CD4-positive, CD25-positive, alpha-beta regulatory T cell (primary cell): ENCODE results near the gene LDLRAD3. TPM values are rescaled to one million over a fixed set of nuclear protein-coding genes. Genes with fewer than 3 reads are reported as not detected.

Experiments
- ATAC-seq, 2 donors: fragments of 150-1000 bp; cut with Tn5 transposase; one replicate each; pipeline ENCODE4 v1.10.0; 2021; ENCODE audit warnings: low read depth in 2 of 2, moderate number of reproducible peaks in 2 of 2, moderate library complexity in 1 of 2
- DNase-seq, 3 donors: peaks; one replicate each; pipeline versions ENCODE4 v3.0.0 to v3.0.0-alpha.2; 2012 to 2022; ENCODE audit warnings: mixed read lengths in 1 of 3
- H3K27ac ChIP-seq: one replicate; pipeline ENCODE4 v1.7.0; 2013; ENCODE audit warnings: mild to moderate bottlenecking, low read length; ENCODE audit not compliant: insufficient read depth, poor library complexity, severe bottlenecking
- H3K27me3 ChIP-seq: one replicate; pipeline ENCODE4 v1.7.0; 2013; ENCODE audit warnings: low read length; ENCODE audit not compliant: control insufficient read depth, insufficient read depth
- H3K36me3 ChIP-seq: one replicate; pipeline ENCODE4 v1.7.0; 2013; ENCODE audit warnings: mild to moderate bottlenecking, low read length, moderate library complexity; ENCODE audit not compliant: control insufficient read depth, insufficient read depth
- H3K4me1 ChIP-seq: 2 replicates; pipeline ENCODE4 v1.7.0; 2013; ENCODE audit warnings: mild to moderate bottlenecking, low read length; ENCODE audit not compliant: insufficient read depth, control insufficient read depth, poor library complexity, severe bottlenecking
- H3K4me3 ChIP-seq: one replicate; pipeline ENCODE4 v1.7.0; 2013; ENCODE audit warnings: low read depth, mild to moderate bottlenecking, low read length, moderate library complexity
- H3K9me3 ChIP-seq, 2 experiments: 1 replicate in 1 of 2; 2 replicates in 1 of 2; pipeline ENCODE4 v1.7.0; 2013; ENCODE audit warnings: low read length in 2 of 2, mild to moderate bottlenecking in 1 of 2, moderate library complexity in 1 of 2; ENCODE audit not compliant: control insufficient read depth in 2 of 2
- H3K27ac Mint-ChIP-seq, 3 donors: one replicate each; pipeline ENCODE4 v1.8.0; 2020 to 2022; ENCODE audit warnings: mild to moderate bottlenecking in 3 of 3, mixed read lengths in 3 of 3, moderate library complexity in 2 of 3
- H3K27me3 Mint-ChIP-seq: one replicate; pipeline ENCODE4 v1.8.0; 2022; ENCODE audit warnings: mild to moderate bottlenecking, mixed read lengths
- H3K36me3 Mint-ChIP-seq: one replicate; pipeline ENCODE4 v1.8.0; 2020; ENCODE audit warnings: mixed read lengths
- H3K4me1 Mint-ChIP-seq, 4 donors: one replicate each; pipeline ENCODE4 v1.8.0; 2020 to 2022; ENCODE audit warnings: mixed read lengths in 4 of 4, mild to moderate bottlenecking in 1 of 4
- H3K4me3 Mint-ChIP-seq, 4 donors: one replicate each; pipeline ENCODE4 v1.8.0; 2020 to 2022; ENCODE audit warnings: mild to moderate bottlenecking in 4 of 4, mixed read lengths in 4 of 4, moderate library complexity in 3 of 4
- H3K9me3 Mint-ChIP-seq, 7 donors: one replicate each; pipeline ENCODE4 v1.8.0; 2020 to 2022; ENCODE audit warnings: mixed read lengths in 7 of 7, mild to moderate bottlenecking in 3 of 7, moderate library complexity in 2 of 7
- polyA plus RNA-seq, 4 donors: library from polyadenylated mRNA; unstranded; fragments of 300-500 nt; fragmentation: Illumina TruSeq; gene quantifications; one replicate each; pipeline ENCODE4 v1.2.3, GENCODE V29; 2021
- total RNA-seq: library from RNA; stranded (reverse); gene quantifications from one replicate; pipeline ENCODE4 v1.2.3, GENCODE V29; 2022

The LDLRAD3 gene
- total and polyA plus RNA-seq, 5 donors from 2014 or later: 0.06 TPM; not detected in 4

DNA sequence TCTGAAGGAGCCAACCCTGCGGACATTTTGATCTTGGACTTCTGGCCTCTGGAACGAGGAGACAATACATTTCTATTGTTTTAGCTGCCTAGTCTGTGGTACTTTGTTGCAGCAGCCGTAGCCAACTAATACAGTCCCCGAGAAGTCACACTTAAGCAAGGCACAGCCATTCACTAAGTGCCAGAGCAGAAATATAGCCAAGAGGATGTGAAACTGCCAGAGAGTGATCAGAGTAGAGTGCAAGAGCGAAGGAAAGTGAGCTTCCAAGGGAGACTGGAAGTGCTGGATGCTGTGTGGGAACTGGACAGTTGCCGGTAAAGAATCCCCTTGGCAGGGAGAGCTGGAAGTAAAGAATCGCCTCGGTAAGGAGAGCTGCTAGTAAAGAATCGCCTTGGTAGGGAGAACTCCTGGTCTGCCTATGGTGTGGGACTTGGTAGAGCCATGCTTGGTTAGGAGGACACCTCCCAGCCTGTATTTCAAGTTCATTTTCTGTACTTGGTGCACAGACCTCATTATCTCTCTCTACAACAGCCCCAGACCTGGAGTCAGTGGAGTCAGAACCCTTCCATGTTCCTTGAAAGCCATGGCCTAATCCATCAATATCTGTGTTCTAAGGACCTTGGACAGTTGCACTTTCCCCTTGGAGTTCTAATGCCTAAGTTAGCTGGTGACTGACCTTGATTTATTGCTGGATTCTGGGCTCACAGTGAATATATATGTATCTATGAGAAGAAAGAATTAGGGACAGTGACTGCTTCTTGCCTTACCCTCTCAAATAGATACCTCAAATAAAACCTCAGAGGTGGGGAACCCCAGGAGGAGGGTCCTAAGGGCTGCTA, 162.1 kb downstream of the LDLRAD3 start:
- no peaks in the 10 kb centered on the region for H3K4me1 ChIP-seq
- no peaks in the 10 kb centered on the region for H3K36me3 ChIP-seq
- Mint-ChIP-seq H3K27me3 (peaks cover 9% of the 10 kb centered on the region), H3K27ac (no peak overlapping the region), H3K36me3 (no peaks in the 10 kb centered on the region), H3K9me3 (peaks cover 0 to 3% (median 0%) of the 10 kb centered on the region in 7 donors), H3K4me1 (no peaks in the 10 kb centered on the region), H3K4me3 (no peak overlapping the region)
- no peak overlapping the region for H3K27ac ChIP-seq
- no peak overlapping the region for H3K4me3 ChIP-seq
- DNase-seq (no peak), ATAC-seq (no peak)
- H3K27me3 ChIP-seq: no peaks in the 10 kb centered on the region
- no peaks in the 10 kb centered on the region for H3K9me3 ChIP-seq

DNA sequence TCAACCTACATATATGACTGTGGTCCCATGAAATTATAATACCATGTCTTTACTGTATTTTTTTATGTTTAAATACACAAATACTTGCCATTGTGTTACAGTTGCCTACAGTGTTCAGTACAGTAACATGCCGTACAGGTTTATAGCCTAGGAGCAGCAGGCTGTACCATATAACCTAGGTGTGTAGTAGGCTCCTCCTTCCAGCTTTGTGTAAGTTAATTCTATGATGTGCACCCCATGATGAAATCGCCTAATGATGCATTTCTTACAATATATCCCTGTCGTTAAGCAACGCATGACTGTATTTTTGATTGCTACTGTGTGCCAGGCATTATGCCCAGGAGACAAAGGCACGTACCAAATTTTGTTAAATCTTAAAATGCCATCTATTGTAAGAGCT, 163.7 kb downstream of the LDLRAD3 start:
- H3K4me3 Mint-ChIP-seq: no peak overlapping the region
- no peaks in the 10 kb centered on the region for H3K4me1 Mint-ChIP-seq
- Histone ChIP-seq H3K36me3 (no peaks in the 10 kb centered on the region), H3K4me3 (no peak overlapping the region), H3K27me3 (no peaks in the 10 kb centered on the region), H3K9me3 (no peaks in the 10 kb centered on the region), H3K27ac (no peak overlapping the region), H3K4me1 (no peaks in the 10 kb centered on the region)
- no peak for DNase-seq
- H3K27me3 Mint-ChIP-seq: peaks cover 9% of the 10 kb centered on the region
- H3K27ac Mint-ChIP-seq: no peak overlapping the region
- no peaks in the 10 kb centered on the region for H3K36me3 Mint-ChIP-seq
- ATAC-seq: no peak
- peaks cover 0 to 5% (median 0%) of the 10 kb centered on the region in 7 donors for H3K9me3 Mint-ChIP-seq

DNA sequence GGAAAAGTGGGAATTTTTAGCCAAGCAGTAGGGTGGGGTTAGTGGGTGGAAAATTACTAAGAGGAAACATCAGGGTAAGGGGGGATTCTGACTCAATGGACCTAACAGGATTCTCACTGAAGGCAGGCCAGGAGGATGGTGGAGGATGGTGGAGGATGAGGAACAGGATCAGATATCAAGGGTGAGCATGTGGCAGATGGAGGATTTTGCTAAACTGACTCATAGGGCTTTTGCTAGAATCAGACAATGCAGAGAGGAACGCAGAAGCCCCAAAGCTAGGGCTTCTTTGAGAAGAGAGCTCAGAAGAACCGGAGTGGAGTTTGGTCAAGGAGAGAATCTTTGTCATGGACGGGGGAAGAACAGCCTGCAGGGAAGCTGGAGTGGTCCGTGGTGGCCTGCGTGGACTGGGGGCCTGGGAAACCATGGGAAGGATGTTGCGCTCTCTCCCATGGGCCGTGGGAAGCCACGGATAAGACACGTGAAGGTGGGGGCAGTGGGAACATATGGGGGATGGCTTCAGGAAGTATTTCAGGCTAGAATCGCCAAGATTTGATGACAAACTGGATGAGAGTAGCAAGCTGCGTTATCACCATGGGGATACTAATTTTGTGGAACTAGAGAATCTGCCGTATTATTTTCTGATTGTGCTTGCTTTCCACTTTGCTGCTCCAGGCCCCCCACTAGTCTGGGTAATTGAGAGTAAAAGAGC, 165.2 kb downstream of the LDLRAD3 start:
- no peaks in the 10 kb centered on the region for H3K4me1 Mint-ChIP-seq
- ATAC-seq (no peak), DNase-seq (no peak)
- H3K9me3 ChIP-seq: no peaks in the 10 kb centered on the region
- no peaks in the 10 kb centered on the region for H3K36me3 ChIP-seq
- no peak overlapping the region for H3K4me3 ChIP-seq
- H3K36me3 Mint-ChIP-seq: no peaks in the 10 kb centered on the region
- H3K27me3 Mint-ChIP-seq: peaks cover 9% of the 10 kb centered on the region
- no peak overlapping the region for H3K27ac Mint-ChIP-seq
- peaks cover 0 to 9% (median 2%) of the 10 kb centered on the region in 7 donors for H3K9me3 Mint-ChIP-seq
- H3K27me3 ChIP-seq: no peaks in the 10 kb centered on the region
- H3K4me1 ChIP-seq: no peaks in the 10 kb centered on the region
- H3K27ac ChIP-seq: no peak overlapping the region
- H3K4me3 Mint-ChIP-seq: no peak overlapping the region

DNA sequence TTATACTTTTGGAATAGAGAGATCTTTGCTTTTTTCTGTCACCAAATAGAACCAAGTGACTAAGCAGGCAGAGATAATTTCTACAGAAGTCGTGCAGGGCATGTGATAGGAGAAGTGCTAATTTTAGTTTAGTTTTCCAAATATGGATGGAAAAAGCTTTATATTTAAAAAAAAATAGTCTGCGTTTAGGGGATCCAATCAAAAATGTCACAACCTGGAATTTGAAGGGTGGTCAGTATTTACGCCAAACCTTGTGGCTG, 165.7 kb downstream of the LDLRAD3 start:
- no peak overlapping the region for H3K27ac ChIP-seq
- H3K4me3 ChIP-seq: no peak overlapping the region
- ATAC-seq (no peak), DNase-seq (no peak)
- H3K27me3 Mint-ChIP-seq: peaks cover 9% of the 10 kb centered on the region
- no peaks in the 10 kb centered on the region for H3K36me3 Mint-ChIP-seq
- no peaks in the 10 kb centered on the region for H3K4me1 ChIP-seq
- peaks cover 0 to 10% (median 2%) of the 10 kb centered on the region in 7 donors for H3K9me3 Mint-ChIP-seq
- H3K27me3 ChIP-seq: no peaks in the 10 kb centered on the region
- H3K27ac Mint-ChIP-seq: no peak overlapping the region
- H3K4me3 Mint-ChIP-seq: no peak overlapping the region
- no peaks in the 10 kb centered on the region for H3K9me3 ChIP-seq
- no peaks in the 10 kb centered on the region for H3K36me3 ChIP-seq
- no peaks in the 10 kb centered on the region for H3K4me1 Mint-ChIP-seq

DNA sequence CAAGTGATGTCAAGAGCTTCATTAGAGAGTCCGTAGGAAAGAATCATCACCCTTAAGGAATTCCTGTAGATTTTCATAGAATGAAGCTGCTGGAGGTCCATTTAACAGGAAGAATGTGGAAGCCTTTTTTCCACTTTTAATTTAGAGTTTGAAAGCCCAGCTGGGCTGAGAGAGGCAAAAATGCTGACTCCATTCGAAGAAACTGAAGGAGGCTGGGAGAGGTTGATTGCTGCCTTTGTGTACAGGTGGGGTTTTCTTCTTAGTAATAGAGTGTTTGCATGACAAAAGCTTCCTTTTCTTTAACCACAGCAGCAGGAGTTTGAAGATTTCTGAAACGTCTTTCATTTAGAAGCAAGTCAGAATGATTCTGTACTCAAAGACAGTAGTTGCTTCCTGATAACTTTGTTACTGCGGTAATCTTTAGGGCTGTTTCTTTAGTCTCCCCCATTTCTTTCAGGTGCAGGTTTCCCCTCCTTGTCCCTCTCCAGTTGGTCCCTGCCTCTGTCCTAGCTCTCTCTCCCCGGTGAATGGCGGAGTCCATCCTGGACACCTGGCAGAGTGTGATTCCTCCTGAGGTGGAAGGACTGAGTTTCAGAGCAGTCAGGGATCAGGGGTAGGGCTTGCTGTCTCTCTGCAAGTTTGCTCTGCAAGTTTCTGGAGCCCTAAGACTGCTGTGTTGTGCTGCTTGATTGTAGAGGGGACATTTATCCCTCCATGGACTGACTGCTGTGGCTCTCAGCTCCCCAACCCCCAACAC, 166.2 kb downstream of the LDLRAD3 start:
- DNase-seq: no peak
- ATAC-seq: no peak
- Histone ChIP-seq H3K36me3 (no peaks in the 10 kb centered on the region), H3K4me3 (no peak overlapping the region), H3K27me3 (no peaks in the 10 kb centered on the region), H3K27ac (no peak overlapping the region), H3K4me1 (no peaks in the 10 kb centered on the region), H3K9me3 (no peaks in the 10 kb centered on the region)
- peaks cover 0 to 10% (median 2%) of the 10 kb centered on the region in 7 donors for H3K9me3 Mint-ChIP-seq
- H3K36me3 Mint-ChIP-seq: no peaks in the 10 kb centered on the region
- H3K4me1 Mint-ChIP-seq: no peaks in the 10 kb centered on the region
- H3K27ac Mint-ChIP-seq: no peak overlapping the region
- H3K27me3 Mint-ChIP-seq: peaks cover 9% of the 10 kb centered on the region
- H3K4me3 Mint-ChIP-seq: no peak overlapping the region

- Histone ChIP-seq H3K36me3 (no peaks in the 10 kb centered on the region), H3K27ac (no peak overlapping the region), H3K4me3 (no peak overlapping the region), H3K9me3 (no peaks in the 10 kb centered on the region), H3K27me3 (no peaks in the 10 kb centered on the region), H3K4me1 (no peaks in the 10 kb centered on the region)
- Mint-ChIP-seq H3K36me3 (no peaks in the 10 kb centered on the region), H3K9me3 (peaks cover 0 to 10% (median 1%) of the 10 kb centered on the region in 7 donors), H3K27me3 (peaks cover 9% of the 10 kb centered on the region), H3K4me3 (no peak overlapping the region), H3K4me1 (no peaks in the 10 kb centered on the region), H3K27ac (no peak overlapping the region)
- DNase-seq (no peak), ATAC-seq (no peak)
Measured at GRCh38 chr11:36110668-36111410, 167.0 kb downstream of the LDLRAD3 start.

- no peaks in the 10 kb centered on the region for H3K9me3 ChIP-seq
- H3K4me1 ChIP-seq: no peaks in the 10 kb centered on the region
- H3K27me3 ChIP-seq: no peaks in the 10 kb centered on the region
- Mint-ChIP-seq H3K36me3 (no peaks in the 10 kb centered on the region), H3K27me3 (peaks cover 9% of the 10 kb centered on the region), H3K4me1 (no peaks in the 10 kb centered on the region), H3K9me3 (peaks cover 0 to 10% (median 1%) of the 10 kb centered on the region in 7 donors), H3K4me3 (no peak overlapping the region), H3K27ac (no peak overlapping the region)
- no peaks in the 10 kb centered on the region for H3K36me3 ChIP-seq
- H3K27ac ChIP-seq: no peak overlapping the region
- no peak for ATAC-seq
- DNase-seq: no peak
- no peak overlapping the region for H3K4me3 ChIP-seq
Measured at GRCh38 chr11:36114095-36114494, 170.2 kb downstream of the LDLRAD3 start.
